Activated B cell treated with CpG ODN at 0.5 μM for 24 hours (primary cell): Measurements from ENCODE around the gene DAZL. TPM values are rescaled to one million over a fixed set of nuclear protein-coding genes. Genes with fewer than 3 reads are reported as not detected.

Experiments
- ATAC-seq: fragments of 200-7000 bp; cut with Tn5 transposase; one replicate; pipeline ENCODE4 v1.10.0; 2021; ENCODE audit warnings: low read depth, mild to moderate bottlenecking, moderate library complexity
- CTCF ChIA-PET: fragments of 350-600 bp; sonication (Branson Sonifier 250); formaldehyde crosslinking; loops from one replicate; lab custom pipeline; 2021; ENCODE audit warnings: antibody characterized with exemption; lab: Charles Lee
- POLR2A ChIA-PET: fragments of 350-600 bp; sonication (Branson Sonifier 250); formaldehyde crosslinking; loops from one replicate; lab custom pipeline; 2021; ENCODE audit warnings: antibody characterized with exemption; lab: Charles Lee
- DNase-seq: peaks from one replicate; pipeline ENCODE4 v3.0.0; 2022
- H3K27ac Mint-ChIP-seq: one replicate; pipeline ENCODE4 v1.8.0; 2020; ENCODE audit warnings: mixed read lengths
- H3K27me3 Mint-ChIP-seq: one replicate; pipeline ENCODE4 v1.8.0; 2021; ENCODE audit warnings: mixed read lengths
- H3K36me3 Mint-ChIP-seq: one replicate; pipeline ENCODE4 v1.8.0; 2021; ENCODE audit warnings: low read depth, mixed read lengths
- H3K4me1 Mint-ChIP-seq: one replicate; pipeline ENCODE4 v1.8.0; 2021; ENCODE audit warnings: mixed read lengths
- H3K4me3 Mint-ChIP-seq: one replicate; pipeline ENCODE4 v1.8.0; 2020; ENCODE audit warnings: mild to moderate bottlenecking, mixed read lengths
- H3K9me3 Mint-ChIP-seq: one replicate; pipeline ENCODE4 v1.8.0; 2020; ENCODE audit warnings: mixed read lengths
- CTCF ChIP-seq: fragments of 200-600 bp; IDR thresholded peaks from one replicate; pipeline ENCODE4 v1.8.0; 2022; ENCODE audit warnings: antibody characterized with exemption, mild to moderate bottlenecking
- intact Hi-C: fragments of 100-400 bp; cut with micrococcal nuclease; formaldehyde crosslinking; loops from one replicate; pipeline ENCODE4 v1.15.1; 2024
- total RNA-seq: library from RNA; stranded (reverse); gene quantifications from 2 replicates; pipeline ENCODE4 v1.2.3, GENCODE V29; 2022

Gene DAZL
- total RNA-seq, 1 donor from 2014 or later, result not detected

DNA sequence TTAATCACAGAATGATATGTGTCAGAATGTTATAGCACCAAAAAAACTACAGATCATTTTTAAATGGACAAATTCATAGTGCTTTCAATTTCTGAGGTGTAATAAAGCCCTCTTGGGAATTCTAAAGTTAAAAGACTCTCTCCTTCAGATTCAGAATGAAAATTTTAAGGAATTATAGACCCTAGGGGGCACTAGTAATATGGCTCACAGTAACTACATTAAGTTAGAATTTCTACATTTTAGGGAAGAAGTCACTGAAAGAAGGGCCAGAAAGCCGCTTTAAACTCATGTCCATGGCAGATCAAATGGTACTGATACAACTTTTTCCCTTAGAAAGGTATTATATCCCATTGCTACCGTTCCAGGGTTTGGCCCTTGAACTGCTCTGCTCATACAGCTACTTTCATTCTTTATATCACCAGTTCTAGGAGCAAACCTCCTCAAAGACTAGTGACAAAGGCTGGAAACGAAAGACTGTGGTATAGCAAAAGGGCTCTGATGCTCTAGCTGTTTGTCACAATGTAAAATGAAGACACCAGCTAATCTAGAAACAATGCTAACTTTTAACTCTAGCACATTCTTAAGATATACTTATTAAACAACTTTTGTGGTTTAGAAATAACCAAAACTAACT is 18.1 kb downstream of the DAZL start:
- intact Hi-C loops, result no loop called here
- CTCF ChIA-PET, result no interaction called here
- Mint-ChIP-seq H3K4me3 (no peak overlapping the region), H3K27me3 (no peaks in the 10 kb centered on the region), H3K9me3 (no peaks in the 10 kb centered on the region), H3K4me1 (peaks cover 15% of the 10 kb centered on the region), H3K36me3 (no peaks in the 10 kb centered on the region), H3K27ac (no peak overlapping the region)
- ATAC-seq (no peak), DNase-seq (no peak)
- TF ChIP-seq CTCF, result no peak
- POLR2A ChIA-PET, result no interaction called here

DNA sequence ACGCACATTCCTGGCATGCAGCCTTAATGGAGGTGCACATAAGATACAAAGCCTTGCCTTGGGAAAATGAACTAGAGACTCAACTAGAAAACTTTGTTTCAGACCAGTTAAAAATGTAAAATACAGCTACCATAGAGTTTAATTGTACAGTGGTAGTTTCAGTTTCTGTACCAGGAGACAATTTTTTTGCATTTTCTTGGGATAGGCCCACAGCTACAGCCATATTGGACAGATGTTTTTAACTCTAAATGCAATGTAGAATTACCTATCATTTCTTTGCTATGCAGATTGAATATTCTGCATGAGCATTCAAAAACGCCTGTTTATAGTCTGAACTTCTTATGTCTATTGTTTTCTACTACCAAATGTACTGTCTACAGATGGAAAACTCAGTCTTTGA is 20.3 kb downstream of the DAZL start:
- Mint-ChIP-seq H3K27me3 (no peaks in the 10 kb centered on the region), H3K4me1 (peaks cover 7% of the 10 kb centered on the region), H3K27ac (no peak overlapping the region), H3K4me3 (no peak overlapping the region), H3K36me3 (no peaks in the 10 kb centered on the region), H3K9me3 (no peaks in the 10 kb centered on the region)
- TF ChIP-seq CTCF, result no peak
- intact Hi-C loops, result no loop called here
- ATAC-seq, result no peak
- no peak for DNase-seq
- ChIA-PET POLR2A (no interaction called here), CTCF (no interaction called here)

DNA sequence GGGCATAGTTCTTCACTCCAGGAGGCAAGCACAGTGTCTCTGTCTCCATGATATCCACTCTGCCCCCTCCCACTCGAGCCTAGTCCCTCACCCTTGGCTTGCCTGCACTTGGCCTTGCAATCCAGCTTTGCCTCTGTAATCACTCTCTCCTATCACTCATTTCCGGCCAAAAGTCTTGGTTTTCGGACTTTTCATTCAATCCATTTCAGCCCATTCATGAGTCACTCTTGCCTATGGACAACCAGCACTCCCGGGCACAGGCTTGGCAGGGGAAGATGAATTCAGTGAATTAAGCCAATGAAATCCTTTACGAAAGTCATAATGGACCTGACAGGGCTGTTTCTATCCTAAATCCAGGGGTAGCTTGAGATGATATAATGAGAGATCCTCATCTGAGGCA is 21.7 kb downstream of the DAZL start:
- no peak for TF ChIP-seq CTCF
- ChIA-PET CTCF (no interaction called here), POLR2A (no interaction called here)
- H3K27me3 Mint-ChIP-seq, result no peaks in the 10 kb centered on the region
- DNase-seq, result no peak
- no peak for ATAC-seq
- no peaks in the 10 kb centered on the region for H3K9me3 Mint-ChIP-seq
- intact Hi-C loops, result no loop called here
- no peak overlapping the region for H3K27ac Mint-ChIP-seq
- no peak overlapping the region for H3K4me3 Mint-ChIP-seq
- H3K36me3 Mint-ChIP-seq, result no peaks in the 10 kb centered on the region
- H3K4me1 Mint-ChIP-seq, result no peaks in the 10 kb centered on the region

- ChIA-PET POLR2A (no interaction called here), CTCF (no interaction called here)
- Mint-ChIP-seq H3K4me3 (no peak overlapping the region), H3K36me3 (no peaks in the 10 kb centered on the region), H3K27me3 (peaks cover 12% of the 10 kb centered on the region), H3K9me3 (no peaks in the 10 kb centered on the region), H3K4me1 (no peaks in the 10 kb centered on the region), H3K27ac (no peak overlapping the region)
- ATAC-seq (no peak), DNase-seq (no peak)
- intact Hi-C loops, result no loop called here
- TF ChIP-seq CTCF, result no peak
Observed at GRCh38 chr3:16570113-16570512, 35.1 kb downstream of the DAZL start.

DNA sequence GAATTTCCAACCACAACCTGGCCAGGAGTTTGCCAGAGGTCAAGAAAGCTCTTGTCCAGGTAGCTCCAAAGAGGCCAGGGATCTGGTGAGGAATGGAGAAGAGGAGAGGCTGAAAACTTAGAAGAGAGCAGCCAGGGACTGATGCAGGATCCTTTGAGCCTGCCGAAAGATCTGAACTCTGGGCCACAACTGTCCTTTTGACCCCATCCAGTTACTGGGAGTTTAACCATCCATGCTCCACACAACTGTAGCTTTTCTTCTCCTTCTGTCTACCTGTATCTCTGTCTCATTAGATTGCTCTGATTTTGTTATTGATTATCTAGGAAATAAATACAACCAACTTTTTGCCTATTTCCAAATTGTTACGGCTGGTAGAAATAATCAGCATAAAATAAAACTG is 36.7 kb downstream of the DAZL start:
- no peaks in the 10 kb centered on the region for H3K4me1 Mint-ChIP-seq
- H3K9me3 Mint-ChIP-seq, result peaks cover 2% of the 10 kb centered on the region
- DNase-seq, result no peak
- H3K4me3 Mint-ChIP-seq, result no peak overlapping the region
- intact Hi-C loops, result no loop called here
- POLR2A ChIA-PET, result interaction anchor here (0.6 kb wide), 1 partner anchor 810 kb away, joined by 5 read pairs; no protein-coding TSS in a partner anchor
- H3K36me3 Mint-ChIP-seq, result no peaks in the 10 kb centered on the region
- CTCF ChIA-PET, result no interaction called here
- peaks cover 9% of the 10 kb centered on the region for H3K27me3 Mint-ChIP-seq
- TF ChIP-seq CTCF, result no peak
- H3K27ac Mint-ChIP-seq, result no peak overlapping the region
- no peak for ATAC-seq
